GM21526 (cell line): ENCODE measurements around the gene ZNF524.

Source experiments
- ATAC-seq: cut with Tn5 transposase; IDR thresholded peaks from one replicate; pipeline ENCODE4 v1.9.1; 2021; ENCODE audit warnings: moderate library complexity; ENCODE audit not compliant: unreplicated experiment, low FRiP score

The ZNF524 gene

GRCh38 chr19:55640043-55640576 lies 40.0 kb downstream of the ZNF524 start:
- ATAC-seq, result no peak

GRCh38 chr19:55640577-55641425 lies 40.7 kb downstream of the ZNF524 start, which contains the start of gene ZNF580:
ZNF580 (plus strand) TSS chr19:55641002; CDS start chr19:55642509, 1,507 bp downstream.
- no peak for ATAC-seq

- no peak for ATAC-seq
Observed at GRCh38 chr19:55641426-55642152, 41.5 kb downstream of the ZNF524 start.

- no peak for ATAC-seq
Observed at GRCh38 chr19:55642153-55643002, 42.3 kb downstream of the ZNF524 start.

GRCh38 chr19:55643003-55643886 lies 43.2 kb downstream of the ZNF524 start, which contains the start of gene ZNF581:
ZNF581 (plus strand) TSS chr19:55643649; CDS start chr19:55644572, 923 bp downstream.
- no peak for ATAC-seq

GRCh38 chr19:55643887-55644176 lies 43.7 kb downstream of the ZNF524 start:
- ATAC-seq, result no peak

- ATAC-seq, result no peak
Observed at GRCh38 chr19:55644191-55644833, 44.2 kb downstream of the ZNF524 start.

GRCh38 chr19:55644842-55645511 lies 44.9 kb downstream of the ZNF524 start:
- no peak for ATAC-seq

- ATAC-seq, result no peak
Observed at GRCh38 chr19:55645512-55645881, 45.4 kb downstream of the ZNF524 start.

- ATAC-seq, result no peak
Observed at GRCh38 chr19:55646889-55647731, 47.0 kb downstream of the ZNF524 start.

GRCh38 chr19:55647732-55648584 lies 47.9 kb downstream of the ZNF524 start, which contains the start of gene CCDC106:
CCDC106 (plus strand) TSS chr19:55648212; CDS start chr19:55649047, 835 bp downstream.
- no peak for ATAC-seq

- ATAC-seq, result no peak
Observed at GRCh38 chr19:55648585-55649267, 48.6 kb downstream of the ZNF524 start.

GRCh38 chr19:55649268-55650125 lies 49.4 kb downstream of the ZNF524 start:
- ATAC-seq, result no peak

GRCh38 chr19:55650126-55650557 lies 50.1 kb downstream of the ZNF524 start:
- ATAC-seq, result no peak

GRCh38 chr19:55650602-55651230 lies 50.6 kb downstream of the ZNF524 start:
- no peak for ATAC-seq
